SU-DHL-6 (cell line): ENCODE results near the gene SPTBN1.

Experiments
- CTCF ChIP-seq: fragments of 200-600 bp; sonication (generic); IDR thresholded peaks from one replicate; pipeline ENCODE4 v1.5.1; 2017; ENCODE audit warnings: antibody characterized with exemption, mild to moderate bottlenecking, low read length, moderate library complexity; ENCODE audit not compliant: insufficient read depth, poor library complexity, severe bottlenecking
- EZH2phosphoT487 ChIP-seq: fragments of 200-600 bp; sonication (generic), shearing (Covaris generic); conservative IDR thresholded peaks from 2 replicates; pipeline ENCODE4 v1.6.1; 2018; ENCODE audit warnings: mild to moderate bottlenecking, antibody characterized with exemption, low read length, moderate library complexity, mixed read lengths

DNA sequence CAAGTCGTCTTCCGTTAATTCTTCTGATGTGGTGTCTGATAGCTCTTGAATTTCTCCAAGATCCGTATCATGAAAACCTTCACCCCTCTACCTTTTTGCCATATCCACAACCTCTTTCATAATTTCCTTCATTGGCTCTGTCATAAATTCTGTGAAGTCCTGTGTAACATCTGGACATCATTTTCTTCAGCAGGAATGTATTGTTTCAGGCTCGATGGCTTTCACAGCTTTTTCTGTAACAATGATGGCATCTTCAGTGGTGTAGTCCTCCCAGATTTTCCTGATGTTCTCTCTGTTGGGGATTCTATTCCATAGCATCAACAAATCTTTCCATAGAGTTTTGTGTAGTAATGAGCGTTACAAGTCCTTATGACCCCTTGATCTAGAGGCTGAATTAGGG is 153.1 kb downstream of the SPTBN1 start:
- TF ChIP-seq CTCF (no peak), EZH2phosphoT487 (no peak)
